Sigmoid colon (tissue), 7 donors: ENCODE results near the gene LRFN2. TPM values are rescaled to one million over a fixed set of nuclear protein-coding genes. Genes with fewer than 3 reads are reported as not detected.

Source experiments
- DNase-seq: peaks from one replicate; pipeline ENCODE4 v3.0.0-alpha.2; 2019
- H3K27ac ChIP-seq, 4 donors: fragments of 200-600 bp; sonication (generic); one replicate each; pipeline ENCODE4 v1.5.1; 2016 to 2019; ENCODE audit warnings: mild to moderate bottlenecking in 1 of 4
- H3K27me3 ChIP-seq, 3 donors: fragments of 200-600 bp; sonication (generic); one replicate each; pipeline ENCODE4 v1.5.1; 2019; ENCODE audit warnings: mild to moderate bottlenecking in 1 of 3
- H3K36me3 ChIP-seq, 4 donors: fragments of 200-600 bp; sonication (generic); one replicate each; pipeline ENCODE4 v1.5.1; 2016 to 2019
- H3K4me1 ChIP-seq, 4 donors: fragments of 200-600 bp; sonication (generic); one replicate each; pipeline ENCODE4 v1.5.1; 2017 to 2019
- H3K4me3 ChIP-seq, 4 donors: fragments of 200-600 bp; sonication (generic); one replicate each; pipeline ENCODE4 v1.5.1; 2017 to 2019; ENCODE audit warnings: mild to moderate bottlenecking in 2 of 4, moderate library complexity in 1 of 4
- H3K9me3 ChIP-seq, 4 donors: fragments of 200-600 bp in 3 of 4; sonication (generic) in 3 of 4; one replicate each; pipeline versions ENCODE4 v1.5.1 to v1.6.1; 2013 to 2019
- EP300 ChIP-seq, 4 donors: sonication (generic); formaldehyde crosslinking; IDR thresholded peaks; one replicate each; pipeline ENCODE4 v1.6.1; 2017; ENCODE audit warnings: antibody characterized with exemption in 4 of 4
- POLR2A ChIP-seq, 2 donors: fragments of 450-650 bp; IDR thresholded peaks; one replicate each; pipeline ENCODE4 v1.6.1; 2016; ENCODE audit warnings: antibody characterized with exemption in 2 of 2, mild to moderate bottlenecking in 2 of 2, moderate library complexity in 2 of 2
- POLR2AphosphoS5 ChIP-seq, 4 donors: sonication (generic); formaldehyde crosslinking; IDR thresholded peaks; one replicate each; pipeline ENCODE4 v1.6.1; 2017; ENCODE audit warnings: antibody characterized with exemption in 4 of 4
- WGBS, 2 donors: extraction: QIAGEN DNeasy Blood & Tissue Kit; methylation state at CpG; one replicate each; pipeline ENCODE4 v1.1.7; 2013; 5-methylcytosine and 5-hydroxymethylcytosine counted together
- intact Hi-C: fragments of 100-400 bp; cut with DNase I; formaldehyde crosslinking; loops from one replicate; pipeline ENCODE4 v1.15.1; 2023
- polyA plus RNA-seq, 3 donors: library from polyadenylated mRNA; stranded (reverse); fragments of 200-250 nt; gene quantifications; one replicate each; pipeline ENCODE4 v1.2.3, GENCODE V29; 2013
- total RNA-seq, 4 donors: library from RNA; depleted of rRNA; stranded (reverse); fragments of >200 nt; gene quantifications; one replicate each; pipeline ENCODE4 v1.1.0, GENCODE V29; 2016
- TF ChIP-seq, protein P1 (sequence below), 4 experiments: fragments of 450-650 bp in 3 of 4; fragments of 200-600 bp in 1 of 4; IDR thresholded peaks; one replicate each; pipeline ENCODE4 v1.5.1; 2016 to 2019; ENCODE audit warnings: antibody characterized with exemption in 4 of 4, mild to moderate bottlenecking in 3 of 4, moderate library complexity in 2 of 4
- donor health status: healthy with polysubstance abuse.
- donor health status: Bipolar disorder and iron deficiency.
- donor health status: healthy.

Gene LRFN2
- total and polyA plus RNA-seq, 7 donors: 0.10 to 0.60 (median 0.49) TPM; not detected in 4

DNA sequence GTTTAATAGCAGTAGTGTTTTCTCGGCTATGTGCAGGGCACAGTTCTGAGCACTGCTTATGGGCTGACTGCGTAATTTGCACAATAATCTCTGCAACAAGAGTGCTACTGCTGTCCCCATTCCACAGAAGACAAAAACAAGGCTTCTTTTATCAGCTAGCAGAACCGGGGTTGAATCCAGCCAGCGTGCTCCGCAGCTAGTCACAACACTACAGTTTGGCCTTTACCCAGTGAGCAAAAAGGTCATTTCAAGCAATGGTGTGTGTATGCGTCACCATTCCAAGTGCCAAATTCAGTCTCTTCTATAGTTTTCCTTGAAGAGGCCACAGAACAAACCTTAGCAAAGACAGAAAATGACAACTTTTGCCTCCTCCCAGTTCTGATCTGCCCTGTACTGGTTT is 61.1 kb downstream of the LRFN2 start:
- Histone ChIP-seq H3K4me3 (no peak overlapping the region), H3K4me1 (no peaks in the 10 kb centered on the region), H3K9me3 (no peaks in the 10 kb centered on the region), H3K27me3 (no peaks in the 10 kb centered on the region), H3K36me3 (no peaks in the 10 kb centered on the region), H3K27ac (no peak overlapping the region)
- 72 to 89% methylated on average over 6 of the region's 6 CpGs for WGBS, 2 donors
- TF ChIP-seq POLR2A (IDR thresholded peaks at IDR 0.05) (no peak), POLR2AphosphoS5 (IDR thresholded peaks at IDR 0.05) (no peak), EP300 (IDR thresholded peaks at IDR 0.05) (no peak)
- TF ChIP-seq, protein P1, sequence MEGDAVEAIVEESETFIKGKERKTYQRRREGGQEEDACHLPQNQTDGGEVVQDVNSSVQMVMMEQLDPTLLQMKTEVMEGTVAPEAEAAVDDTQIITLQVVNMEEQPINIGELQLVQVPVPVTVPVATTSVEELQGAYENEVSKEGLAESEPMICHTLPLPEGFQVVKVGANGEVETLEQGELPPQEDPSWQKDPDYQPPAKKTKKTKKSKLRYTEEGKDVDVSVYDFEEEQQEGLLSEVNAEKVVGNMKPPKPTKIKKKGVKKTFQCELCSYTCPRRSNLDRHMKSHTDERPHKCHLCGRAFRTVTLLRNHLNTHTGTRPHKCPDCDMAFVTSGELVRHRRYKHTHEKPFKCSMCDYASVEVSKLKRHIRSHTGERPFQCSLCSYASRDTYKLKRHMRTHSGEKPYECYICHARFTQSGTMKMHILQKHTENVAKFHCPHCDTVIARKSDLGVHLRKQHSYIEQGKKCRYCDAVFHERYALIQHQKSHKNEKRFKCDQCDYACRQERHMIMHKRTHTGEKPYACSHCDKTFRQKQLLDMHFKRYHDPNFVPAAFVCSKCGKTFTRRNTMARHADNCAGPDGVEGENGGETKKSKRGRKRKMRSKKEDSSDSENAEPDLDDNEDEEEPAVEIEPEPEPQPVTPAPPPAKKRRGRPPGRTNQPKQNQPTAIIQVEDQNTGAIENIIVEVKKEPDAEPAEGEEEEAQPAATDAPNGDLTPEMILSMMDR (IDR thresholded peaks at IDR 0.05): no peak
- DNase-seq: no peak
- intact Hi-C loops: no loop called here

DNA sequence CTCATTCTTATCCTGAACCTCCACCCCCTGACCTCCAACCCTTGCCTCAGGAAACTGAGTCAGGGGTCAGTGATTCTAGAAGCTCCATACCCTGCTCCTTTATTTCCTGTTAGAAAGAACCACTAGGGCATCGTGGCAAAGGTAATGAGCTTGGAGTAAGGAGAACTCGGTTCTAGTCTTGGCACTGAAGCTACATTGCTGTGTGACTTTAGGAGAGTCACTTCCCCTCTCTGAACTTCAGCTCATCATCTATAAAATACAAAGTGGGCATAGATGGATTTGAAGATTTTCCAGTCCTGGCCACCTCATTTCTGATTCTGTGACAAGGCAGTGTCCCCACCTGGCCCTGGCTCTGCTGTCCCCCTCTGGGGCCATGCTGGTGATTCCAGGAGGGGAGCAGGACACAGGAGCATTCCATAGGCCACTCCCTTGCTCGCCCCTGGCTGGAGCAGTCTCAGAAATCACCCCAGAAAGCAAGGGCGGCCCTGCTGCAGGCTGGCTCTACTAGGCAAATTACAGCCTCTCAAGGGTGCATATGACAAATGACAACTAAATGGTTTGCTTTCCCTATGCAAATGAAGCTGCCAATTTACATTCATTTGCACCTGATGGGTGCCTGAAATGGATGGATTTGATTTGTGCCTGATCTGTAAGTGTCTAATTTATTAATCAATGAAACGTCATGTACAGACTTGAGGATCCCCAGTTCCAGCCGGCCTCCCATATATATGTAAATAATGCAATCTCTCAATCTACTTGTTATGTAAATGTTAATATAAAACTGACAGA is 62.2 kb downstream of the LRFN2 start:
- H3K4me1 ChIP-seq: no peaks in the 10 kb centered on the region
- H3K9me3 ChIP-seq: no peaks in the 10 kb centered on the region
- H3K27ac ChIP-seq: no peak overlapping the region
- no peaks in the 10 kb centered on the region for H3K36me3 ChIP-seq
- no peak overlapping the region for H3K4me3 ChIP-seq
- no peak for DNase-seq
- no peak for TF ChIP-seq EP300 (IDR thresholded peaks at IDR 0.05)
- TF ChIP-seq POLR2A (IDR thresholded peaks at IDR 0.05): no peak
- TF ChIP-seq POLR2AphosphoS5 (IDR thresholded peaks at IDR 0.05): no peak
- TF ChIP-seq, protein P1 (IDR thresholded peaks at IDR 0.05): no peak
- H3K27me3 ChIP-seq: no peaks in the 10 kb centered on the region
- WGBS, 2 donors: 75 to 83% methylated on average over 6 of the region's 6 CpGs
- intact Hi-C loops: no loop called here

DNA sequence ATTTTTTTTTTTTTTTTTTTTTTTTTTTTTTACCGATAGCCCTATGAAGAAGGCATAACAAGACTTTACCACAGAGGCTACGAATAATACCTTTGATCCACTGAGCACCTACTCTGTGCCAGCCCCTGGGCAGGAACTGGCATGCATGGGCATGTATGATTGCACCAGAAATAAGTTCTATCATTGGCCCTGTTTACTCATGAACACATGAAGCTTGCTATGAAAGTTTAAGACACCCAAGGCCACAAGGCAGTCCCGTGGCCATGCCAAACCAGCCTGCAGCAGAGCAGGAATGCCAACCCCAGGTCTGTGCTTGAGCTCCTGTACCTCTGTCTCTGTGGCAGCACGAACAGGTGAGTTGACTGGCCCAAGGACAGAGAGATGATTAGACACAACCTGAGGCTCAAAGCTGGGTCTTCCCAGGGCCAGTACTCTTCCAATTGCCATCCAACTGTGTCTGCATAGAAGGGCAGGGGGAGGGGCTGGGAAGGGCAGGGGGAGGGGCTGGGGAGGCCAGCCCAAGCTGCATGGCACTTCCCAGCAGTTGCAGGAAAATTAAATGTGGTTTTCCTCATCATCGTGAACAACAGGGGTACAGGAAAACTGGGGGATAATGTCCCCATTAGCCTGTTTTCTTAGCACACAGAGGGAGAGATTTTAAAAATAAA is 63.5 kb downstream of the LRFN2 start:
- Histone ChIP-seq H3K4me3 (no peak overlapping the region), H3K27ac (no peak overlapping the region), H3K4me1 (no peaks in the 10 kb centered on the region), H3K36me3 (no peaks in the 10 kb centered on the region), H3K9me3 (no peaks in the 10 kb centered on the region), H3K27me3 (peaks cover 0 to 8% (median 0%) of the 10 kb centered on the region in 3 donors)
- TF ChIP-seq POLR2A (IDR thresholded peaks at IDR 0.05): no peak
- TF ChIP-seq EP300 (IDR thresholded peaks at IDR 0.05): no peak
- TF ChIP-seq POLR2AphosphoS5 (IDR thresholded peaks at IDR 0.05): no peak
- TF ChIP-seq, protein P1 (IDR thresholded peaks at IDR 0.05): no peak
- 62 to 72% methylated on average over 5 of the region's 5 CpGs for WGBS, 2 donors
- DNase-seq: no peak
- intact Hi-C loops: no loop called here

DNA sequence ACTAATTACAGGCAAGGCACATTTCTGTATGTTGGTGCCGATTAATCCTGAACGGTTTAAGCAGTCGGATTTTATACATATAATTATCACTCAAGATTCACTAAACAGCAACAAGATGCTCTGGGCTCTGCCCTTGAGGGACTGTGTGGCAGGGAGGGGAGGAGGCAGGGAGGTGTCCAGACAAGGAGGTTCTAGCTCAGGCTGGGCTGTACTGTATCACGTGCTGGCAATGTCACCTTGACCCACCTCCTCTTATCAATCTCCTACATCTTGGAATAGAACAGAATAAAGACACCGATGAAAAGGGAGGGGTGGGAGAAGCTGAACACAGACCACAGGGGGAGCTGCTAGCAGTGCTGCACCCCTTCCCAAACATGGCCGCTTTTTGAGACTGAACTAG is 65.7 kb downstream of the LRFN2 start:
- TF ChIP-seq EP300 (IDR thresholded peaks at IDR 0.05) (no peak), POLR2A (IDR thresholded peaks at IDR 0.05) (no peak)
- no peak for DNase-seq
- intact Hi-C loops: no loop called here
- no peak overlapping the region for H3K27ac ChIP-seq
- H3K27me3 ChIP-seq: peaks cover 0 to 8% (median 0%) of the 10 kb centered on the region in 3 donors
- H3K4me3 ChIP-seq: no peak overlapping the region
- no peaks in the 10 kb centered on the region for H3K36me3 ChIP-seq
- no peaks in the 10 kb centered on the region for H3K4me1 ChIP-seq
- 76 to 87% methylated on average over 6 of the region's 6 CpGs for WGBS, 2 donors
- no peaks in the 10 kb centered on the region for H3K9me3 ChIP-seq

DNA sequence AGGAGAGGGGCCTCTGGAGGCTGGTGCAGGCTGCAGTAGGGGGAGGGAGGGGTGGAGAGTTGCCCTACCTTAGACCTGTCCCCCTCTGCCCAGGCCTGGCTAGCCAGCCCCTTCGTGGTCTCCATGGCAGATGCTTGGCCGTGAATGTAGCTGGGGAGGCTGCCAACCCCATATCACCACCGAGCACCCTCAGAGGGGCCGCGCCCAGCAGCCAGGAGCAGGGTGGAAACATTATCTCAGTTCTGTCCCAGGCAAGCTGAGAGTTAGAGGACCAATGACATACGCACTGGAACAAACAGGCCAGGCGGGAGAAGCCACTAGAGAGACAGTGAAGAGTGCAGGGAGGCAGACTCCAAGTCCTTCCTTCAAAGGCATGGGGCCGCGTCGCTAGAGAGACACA is 66.5 kb downstream of the LRFN2 start:
- WGBS, 2 donors: 63 to 80% methylated on average over 10 of the region's 10 CpGs

More for the DNA sequence above, 66.5 kb downstream of the LRFN2 start:
- H3K27me3 ChIP-seq: peaks cover 0 to 8% (median 0%) of the 10 kb centered on the region in 3 donors
- no peak overlapping the region for H3K27ac ChIP-seq
- H3K4me1 ChIP-seq: no peaks in the 10 kb centered on the region
- intact Hi-C loops: no loop called here
- no peak for DNase-seq
- no peak overlapping the region for H3K4me3 ChIP-seq
- TF ChIP-seq, protein P1 (IDR thresholded peaks at IDR 0.05): no peak
- TF ChIP-seq POLR2A (IDR thresholded peaks at IDR 0.05) (no peak), POLR2AphosphoS5 (IDR thresholded peaks at IDR 0.05) (no peak), EP300 (IDR thresholded peaks at IDR 0.05) (no peak)
- H3K36me3 ChIP-seq: no peaks in the 10 kb centered on the region
- no peaks in the 10 kb centered on the region for H3K9me3 ChIP-seq
